Heart left ventricle (tissue), 16 donors: ENCODE results near the gene TMEM135. TPM values are rescaled to one million over a fixed set of nuclear protein-coding genes. Genes with fewer than 3 reads are reported as not detected.

Experiments
- ATAC-seq, 4 donors: fragments of 200-7000 bp; cut with Tn5 transposase; one replicate each; pipeline ENCODE4 v1.9.1; 2020 to 2022; ENCODE audit warnings: moderate library complexity in 4 of 4, mild to moderate bottlenecking in 3 of 4, moderate number of reproducible peaks in 1 of 4
- DNase-seq, 5 donors: peaks; one replicate each; pipeline ENCODE4 v3.0.0-alpha.2; 2020
- H3K27ac ChIP-seq, 12 donors: fragments of 200-600 bp; sonication (generic) in 4 of 12; one replicate each; pipeline versions ENCODE4 v1.5.0 to v1.8.0; 2016 to 2022; ENCODE audit warnings: mild to moderate bottlenecking in 2 of 12
- H3K27me3 ChIP-seq, 9 donors: fragments of 200-600 bp; sonication (generic) in 2 of 9; one replicate each; pipeline versions ENCODE4 v1.5.1 to v1.8.0; 2016 to 2022; ENCODE audit warnings: mild to moderate bottlenecking in 3 of 9
- H3K36me3 ChIP-seq, 9 donors: fragments of 200-600 bp; sonication (generic) in 2 of 9; one replicate each; pipeline versions ENCODE4 v1.5.0 to v1.8.0; 2018 to 2022; ENCODE audit warnings: mild to moderate bottlenecking in 2 of 9
- H3K4me1 ChIP-seq, 12 donors: fragments of 200-600 bp; sonication (generic) in 4 of 12; one replicate each; pipeline versions ENCODE4 v1.5.0 to v1.8.0; 2016 to 2022; ENCODE audit warnings: mild to moderate bottlenecking in 3 of 12
- H3K4me3 ChIP-seq, 12 donors: fragments of 200-600 bp; sonication (generic) in 4 of 12; one replicate each; pipeline versions ENCODE4 v1.5.0 to v1.8.0; 2017 to 2022; ENCODE audit warnings: mild to moderate bottlenecking in 9 of 12, moderate library complexity in 4 of 12
- H3K9me3 ChIP-seq, 12 donors: fragments of 200-600 bp; sonication (generic) in 4 of 12; one replicate each; pipeline versions ENCODE4 v1.5.0 to v1.8.0; 2016 to 2022; ENCODE audit warnings: mild to moderate bottlenecking in 1 of 12
- CTCF ChIP-seq, 12 donors: fragments of 200-600 bp; sonication (generic) in 4 of 12; IDR thresholded peaks; one replicate each; pipeline versions ENCODE4 v1.5.0 to v1.8.0; 2018 to 2022; ENCODE audit warnings: antibody characterized with exemption in 12 of 12, mild to moderate bottlenecking in 5 of 12
- POLR2A ChIP-seq, 2 donors: fragments of 450-650 bp; IDR thresholded peaks; one replicate each; pipeline ENCODE4 v1.6.1; 2017; ENCODE audit warnings: antibody characterized with exemption in 2 of 2, mild to moderate bottlenecking in 2 of 2, moderate library complexity in 2 of 2
- WGBS, 4 donors: extraction: QIAGEN DNeasy Blood & Tissue Kit in 2 of 4; methylation state at CpG; one replicate each; pipeline versions ENCODE4 v1.1.5 to v1.1.7; 2013 to 2018; 5-methylcytosine and 5-hydroxymethylcytosine counted together
- intact Hi-C, 10 donors: fragments of 100-400 bp; cut with DNase I; formaldehyde crosslinking; loops; one replicate each; pipeline versions ENCODE4 v1.11.1 to v1.14.2; 2022
- polyA plus RNA-seq, 2 donors: library from polyadenylated mRNA; stranded (reverse); fragments of 200-250 nt; gene quantifications; one replicate each; pipeline ENCODE4 v1.2.3, GENCODE V29; 2013
- total RNA-seq, 9 donors: library from RNA; depleted of rRNA in 2 of 9; stranded (reverse); fragments of >200 nt in 2 of 9; fragmentation: NEBNext Ultra II Directional in 3 of 9; extraction: Animal tissue kit (Norgen Biotek cat#: 25700) in 3 of 9; gene quantifications; one replicate each; pipeline versions ENCODE4 v1.1.0 to v1.2.4, GENCODE V29; 2016 to 2023
- donor health status: ischemic (EF 13 %, LVEDD 7.1; RV severe dilation, severe dysfunction).
- donor health status: healthy with polysubstance abuse.
- donor health status: DM: no; HTN: yes; CAD: no.
- donor health status: DM: no; HTN: no; CAD: no.
- donor health status: ischemic (EF 25% LVEDD 6.9; RV normal size, moderate dysfunction).
- donor health status: ischemic (EF 25% LVEDD 5.7; RV mildly dilated, moderate dysfunction).
- donor health status: healthy.
- donor health status: DM: yes; HTN: yes; CAD: no.
- donor health status: ischemic (EF 35%, LVEDD 5.7; RV mildly dilated, moderate dysfunction).
- donor health status: nonischemic (EF 11% LVEDD 7.7; RV severe dilation, severe dysfunction).
- donor health status: DM: yes; HTN: yes; CAD: no.
- donor health status: PGD.
- donor health status: ischemic (EF 29% LVEDD 5.4; RV normal size, mild dysfunction).
- donor health status: nonischemic (EF 23%, LVEDD 6.1; RV moderate dilation, normal function).

The TMEM135 gene
- total and polyA plus RNA-seq, 11 donors = 3.9 to 22.7 (median 14.7) TPM

GRCh38 chr11:87315229-87315628 lies 277.5 kb downstream of the TMEM135 start:
- Histone ChIP-seq H3K27me3 (no peaks in the 10 kb centered on the region), H3K4me1 (no peaks in the 10 kb centered on the region), H3K4me3 (no peak overlapping the region), H3K36me3 (peaks cover 0 to 39% (median 11%) of the 10 kb centered on the region in 9 donors), H3K27ac (no peak overlapping the region), H3K9me3 (no peaks in the 10 kb centered on the region)
- TF ChIP-seq POLR2A (IDR thresholded peaks at IDR 0.05) = no peak
- no peak for TF ChIP-seq CTCF (IDR thresholded peaks at IDR 0.05)
- ATAC-seq (no peak), DNase-seq (no peak)
- WGBS, 4 donors = 95 to 100% (median 97%) methylated on average over 2 of the region's 2 CpGs
- intact Hi-C loops = no loop called here

- no peak for TF ChIP-seq POLR2A (IDR thresholded peaks at IDR 0.05)
- no peak for TF ChIP-seq CTCF (IDR thresholded peaks at IDR 0.05)
- ATAC-seq = no peak
- H3K4me3 ChIP-seq = no peak overlapping the region
These were observed 278.8 kb downstream of the TMEM135 start for GRCh38 chr11:87316491-87316890.

GRCh38 chr11:87317441-87317840 lies 279.7 kb downstream of the TMEM135 start:
- Histone ChIP-seq H3K27ac (no peak overlapping the region), H3K4me3 (no peak overlapping the region), H3K9me3 (no peaks in the 10 kb centered on the region), H3K27me3 (no peaks in the 10 kb centered on the region), H3K36me3 (peaks cover 0 to 48% (median 28%) of the 10 kb centered on the region in 9 donors), H3K4me1 (no peaks in the 10 kb centered on the region)
- DNase-seq (no peak), ATAC-seq (no peak)
- WGBS, 4 donors = 94 to 99% (median 97%) methylated on average over 2 of the region's 2 CpGs
- TF ChIP-seq CTCF (IDR thresholded peaks at IDR 0.05) = no peak
- no peak for TF ChIP-seq POLR2A (IDR thresholded peaks at IDR 0.05)
- intact Hi-C loops = no loop called here

More at GRCh38 chr11:87316491-87316890, 278.8 kb downstream of the TMEM135 start:
- Histone ChIP-seq H3K36me3 (peaks cover 0 to 39% (median 20%) of the 10 kb centered on the region in 9 donors), H3K27ac (no peak overlapping the region), H3K4me1 (no peaks in the 10 kb centered on the region), H3K27me3 (no peaks in the 10 kb centered on the region), H3K9me3 (no peaks in the 10 kb centered on the region)
- intact Hi-C loops = no loop called here
- no peak for DNase-seq

- Histone ChIP-seq H3K36me3 (peaks cover 0 to 50% (median 28%) of the 10 kb centered on the region in 9 donors), H3K4me3 (no peak overlapping the region)
- ATAC-seq = no peak
These were observed 282.4 kb downstream of the TMEM135 start for GRCh38 chr11:87320123-87320522.

More at GRCh38 chr11:87320123-87320522, 282.4 kb downstream of the TMEM135 start:
- H3K4me1 ChIP-seq = no peaks in the 10 kb centered on the region
- intact Hi-C loops = no loop called here
- TF ChIP-seq CTCF (IDR thresholded peaks at IDR 0.05) (no peak), POLR2A (IDR thresholded peaks at IDR 0.05) (no peak)
- H3K27me3 ChIP-seq = no peaks in the 10 kb centered on the region
- DNase-seq = no peak
- H3K9me3 ChIP-seq = no peaks in the 10 kb centered on the region
- no peak overlapping the region for H3K27ac ChIP-seq
